Endothelial cell of umbilical vein (primary cell): ENCODE data around the gene PACSIN2. TPM values are rescaled to one million over a fixed set of nuclear protein-coding genes. Genes with fewer than 3 reads are reported as not detected.

Source experiments
- BruUV-seq: library from RNA; stranded (reverse); fragments of 400-500 nt; replicated peaks from 2 replicates; lab custom pipeline; 2021; lab: Mats Ljungman, UMichigan
- CTCF ChIA-PET: fragments of 300-600, 350-600 bp; sonication (Branson Sonifier 250); formaldehyde crosslinking; loops from one replicate; lab custom pipeline; 2021; ENCODE audit warnings: antibody characterized with exemption, inconsistent platforms; lab: Charles Lee
- POLR2A ChIA-PET: fragments of 300-600, 350-600 bp; sonication (Branson Sonifier 250); formaldehyde crosslinking; loops from one replicate; lab custom pipeline; 2021; ENCODE audit warnings: antibody characterized with exemption, inconsistent platforms; lab: Charles Lee
- DNase-seq: peaks from one replicate; pipeline ENCODE4 v3.0.0-alpha.2; 2011; ENCODE audit warnings: low read depth, low spot score
- FAIRE-seq: peaks from 2 replicates; lab custom pipeline; 2011; peaks lifted over from hg19 to GRCh38; lab: Jason Lieb, UNC
- H2AFZ ChIP-seq: 2 replicates; pipeline ENCODE4 v1.6.0; 2012; ENCODE audit warnings: low read depth, low read length, control low read depth, inconsistent platforms
- H3K27ac ChIP-seq: 2 replicates; pipeline ENCODE4 v1.5.1; 2011; ENCODE audit warnings: low read depth, mild to moderate bottlenecking, control low read depth, low read length, moderate library complexity; ENCODE audit not compliant: insufficient read depth
- H3K27me3 ChIP-seq, 2 experiments: 2 replicates each; pipeline versions ENCODE4 v1.6.0 to v1.6.1; 2011; ENCODE audit warnings: low read length in 2 of 2, mixed read lengths in 1 of 2; ENCODE audit not compliant: control insufficient read depth in 2 of 2, insufficient read depth in 2 of 2
- H3K36me3 ChIP-seq, 2 experiments: 2 replicates in 1 of 2; 3 replicates in 1 of 2; pipeline ENCODE4 v1.5.1; 2011; ENCODE audit warnings: low read length in 2 of 2, mild to moderate bottlenecking in 1 of 2, moderate library complexity in 1 of 2; ENCODE audit not compliant: control insufficient read depth in 2 of 2, insufficient read depth in 2 of 2; ENCODE audit errors: extremely low read depth in 1 of 2
- H3K4me1 ChIP-seq: 3 replicates; pipeline ENCODE4 v1.5.1; 2011; ENCODE audit warnings: mild to moderate bottlenecking, low read length; ENCODE audit not compliant: control insufficient read depth, insufficient read depth; ENCODE audit errors: extremely low read depth
- H3K4me2 ChIP-seq: 2 replicates; pipeline ENCODE4 v1.6.1; 2011; ENCODE audit warnings: low read length, control low read depth, mixed read lengths; ENCODE audit not compliant: insufficient read depth
- H3K4me3 ChIP-seq, 3 experiments: fragments of 200-600 bp in 1 of 3; sonication (generic), shearing (Covaris generic) in 1 of 3; replicated peaks in 1 of 3; 2 replicates each; pipeline ENCODE4 v1.5.1; 2011 to 2016; ENCODE audit warnings: control low read depth in 3 of 3, low read length in 3 of 3, mild to moderate bottlenecking in 2 of 3, inconsistent platforms in 1 of 3, low read depth in 1 of 3, moderate library complexity in 1 of 3; ENCODE audit not compliant: insufficient read depth in 1 of 3
- H3K79me2 ChIP-seq: 2 replicates; pipeline ENCODE4 v1.6.0; 2012; ENCODE audit warnings: low read length, inconsistent platforms; ENCODE audit not compliant: control insufficient read depth, insufficient read depth
- H3K9ac ChIP-seq: replicated peaks from 2 replicates; pipeline ENCODE3; 2011; ENCODE audit warnings: low read length, control low read depth; ENCODE audit not compliant: insufficient read depth; ENCODE audit errors: extremely low read depth
- H3K9me1 ChIP-seq: replicated peaks from 3 replicates; pipeline ENCODE4 v1.6.0; 2011; ENCODE audit warnings: mild to moderate bottlenecking, low read length; ENCODE audit not compliant: control insufficient read depth, insufficient read depth; ENCODE audit errors: extremely low read depth
- H3K9me3 ChIP-seq: replicated peaks from 2 replicates; pipeline ENCODE4 v1.5.1; 2012; ENCODE audit warnings: low read length, inconsistent platforms; ENCODE audit not compliant: control insufficient read depth, insufficient read depth
- H4K20me1 ChIP-seq: replicated peaks from 2 replicates; pipeline ENCODE3; 2011; ENCODE audit warnings: mild to moderate bottlenecking, low read length; ENCODE audit not compliant: control insufficient read depth, insufficient read depth; ENCODE audit errors: extremely low read depth
- EZH2 ChIP-seq: IDR thresholded peaks from 2 replicates; pipeline ENCODE4 v1.6.1; 2012; ENCODE audit warnings: borderline replicate concordance, low read depth, mild to moderate bottlenecking, moderate library complexity, low read length, inconsistent platforms; ENCODE audit not compliant: severe bottlenecking
- FOS ChIP-seq: IDR thresholded peaks from 2 replicates; pipeline ENCODE4 v1.6.1; 2011; ENCODE audit warnings: mild to moderate bottlenecking, low read length, moderate library complexity, borderline replicate concordance; ENCODE audit not compliant: insufficient read depth
- GATA2 ChIP-seq: IDR thresholded peaks from 2 replicates; pipeline ENCODE4 v1.7.0; 2011; ENCODE audit warnings: low read depth, mild to moderate bottlenecking, moderate library complexity, mixed read lengths, low read length; ENCODE audit not compliant: insufficient read length, insufficient read depth
- JUN ChIP-seq: IDR thresholded peaks from 2 replicates; pipeline ENCODE4 v1.6.1; 2011; ENCODE audit warnings: borderline replicate concordance, low read depth; ENCODE audit not compliant: insufficient read length, insufficient read depth
- MYC ChIP-seq: IDR thresholded peaks from one replicate; pipeline ENCODE4 v1.6.1; 2011; ENCODE audit warnings: mild to moderate bottlenecking, low read depth, low read length
- POLR2A ChIP-seq: IDR thresholded peaks from 2 replicates; pipeline ENCODE4 v1.6.1; 2012; ENCODE audit warnings: low read depth, mild to moderate bottlenecking, control low read depth, low read length
- POLR2AphosphoS5 ChIP-seq: IDR thresholded peaks from 2 replicates; pipeline ENCODE4 v1.6.1; 2012; ENCODE audit warnings: low read depth, mild to moderate bottlenecking, control low read depth, low read length, moderate library complexity; ENCODE audit not compliant: insufficient read depth
- dilution Hi-C: fragments of 300-500 bp; cut with MboI; formaldehyde crosslinking; loops from one replicate; pipeline ENCODE4 v1.15.0; 2019; ENCODE audit warnings: low sequenced_read_pairs; ENCODE audit not compliant: extremely low pct_ligation_motif_present
- intact Hi-C: fragments of 100-400 bp; cut with micrococcal nuclease; formaldehyde crosslinking; loops from one replicate; pipeline ENCODE4 v1.10.0; 2022
- polyA plus RNA-seq, 4 experiments: library from polyadenylated mRNA; depleted of rRNA in 3 of 4; stranded (reverse) in 3 of 4; unstranded in 1 of 4; fragments of >200 nt; gene quantifications; 2 replicates each; pipeline versions ENCODE4 v1.2.1 to v1.2.3, GENCODE V29; 2011 to 2012; ENCODE audit warnings: missing spikeins in 1 of 4
- total RNA-seq: library from RNA; stranded (reverse); gene quantifications from 2 replicates; pipeline ENCODE4 v1.2.3, GENCODE V29; 2021
- TF ChIP-seq, protein P1 (sequence below), 2 donors: IDR thresholded peaks; 1 replicate in 1 of 2; 2 replicates in 1 of 2; pipeline ENCODE4 v1.5.1; 2011; ENCODE audit warnings: low read length in 2 of 2, mild to moderate bottlenecking in 2 of 2, moderate library complexity in 2 of 2, control low read depth in 1 of 2, inconsistent platforms in 1 of 2, low read depth in 1 of 2; ENCODE audit not compliant: insufficient read depth in 1 of 2; ENCODE audit errors: extremely low read depth in 1 of 2
- TF ChIP-seq, protein P2 (sequence below): IDR thresholded peaks from 2 replicates; pipeline ENCODE4 v1.6.1; 2011; ENCODE audit not compliant: insufficient read depth, insufficient read length

Gene PACSIN2
- total and polyA plus RNA-seq, 2 donors (not counting 3 experiments of a cell fraction or from before 2014, with no cell fraction given): 46.2 to 64.5 TPM

DNA sequence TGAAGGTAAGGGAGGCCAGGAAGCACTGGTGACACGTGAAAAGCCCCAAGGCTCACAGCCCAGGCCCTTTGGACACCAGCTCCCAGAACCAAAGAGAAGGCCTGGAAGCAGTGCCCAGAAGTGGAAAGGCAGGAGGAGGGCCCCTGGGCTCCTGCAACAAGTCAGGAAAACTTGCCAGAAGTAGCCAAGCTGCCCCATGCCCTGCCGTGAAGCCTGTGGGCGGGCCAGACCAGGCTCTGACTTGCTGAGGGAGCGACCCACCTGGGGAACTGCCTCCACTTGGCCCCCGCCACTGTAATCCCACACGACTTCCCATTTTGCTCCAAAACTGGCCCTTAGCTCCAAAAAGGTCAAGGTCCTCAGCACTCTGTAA lies 106.6 kb downstream of the PACSIN2 start:
- no TSS peak for BruUV-seq

More for the DNA sequence above, 106.6 kb downstream of the PACSIN2 start:
- Histone ChIP-seq H3K9me3 (no peaks in the 10 kb centered on the region), H2AFZ (no peak overlapping the region), H3K9me1 (no peaks in the 10 kb centered on the region), H3K4me3 (no peak overlapping the region), H3K9ac (no peak overlapping the region), H3K4me1 (peaks cover 25% of the 10 kb centered on the region), H3K79me2 (peaks cover 5% of the 10 kb centered on the region), H3K4me2 (no peak overlapping the region), H3K36me3 (peaks cover 0 to 7% of the 10 kb centered on the region in 2 experiments), H3K27ac (no peak overlapping the region), H4K20me1 (no peaks in the 10 kb centered on the region), H3K27me3 (no peaks in the 10 kb centered on the region)
- FAIRE-seq: no peak
- POLR2A ChIA-PET: no interaction called here
- dilution Hi-C loops (no loop called here), intact Hi-C loops (no loop called here)
- CTCF ChIA-PET: interaction anchor here (1.3 to 2.1 kb wide), 2 partner anchors 18 to 51 kb away, joined by 4 to 7 read pairs; no protein-coding TSS in a partner anchor
- TF ChIP-seq POLR2A (no peak), EZH2 (no peak), MYC (no peak), GATA2 (no peak), POLR2AphosphoS5 (no peak), FOS (no peak), JUN (no peak)
- TF ChIP-seq, protein P1, sequence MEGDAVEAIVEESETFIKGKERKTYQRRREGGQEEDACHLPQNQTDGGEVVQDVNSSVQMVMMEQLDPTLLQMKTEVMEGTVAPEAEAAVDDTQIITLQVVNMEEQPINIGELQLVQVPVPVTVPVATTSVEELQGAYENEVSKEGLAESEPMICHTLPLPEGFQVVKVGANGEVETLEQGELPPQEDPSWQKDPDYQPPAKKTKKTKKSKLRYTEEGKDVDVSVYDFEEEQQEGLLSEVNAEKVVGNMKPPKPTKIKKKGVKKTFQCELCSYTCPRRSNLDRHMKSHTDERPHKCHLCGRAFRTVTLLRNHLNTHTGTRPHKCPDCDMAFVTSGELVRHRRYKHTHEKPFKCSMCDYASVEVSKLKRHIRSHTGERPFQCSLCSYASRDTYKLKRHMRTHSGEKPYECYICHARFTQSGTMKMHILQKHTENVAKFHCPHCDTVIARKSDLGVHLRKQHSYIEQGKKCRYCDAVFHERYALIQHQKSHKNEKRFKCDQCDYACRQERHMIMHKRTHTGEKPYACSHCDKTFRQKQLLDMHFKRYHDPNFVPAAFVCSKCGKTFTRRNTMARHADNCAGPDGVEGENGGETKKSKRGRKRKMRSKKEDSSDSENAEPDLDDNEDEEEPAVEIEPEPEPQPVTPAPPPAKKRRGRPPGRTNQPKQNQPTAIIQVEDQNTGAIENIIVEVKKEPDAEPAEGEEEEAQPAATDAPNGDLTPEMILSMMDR (IDR thresholded peaks at IDR 0.05; ENCODE audit: extremely low read depth in 1 of 2, insufficient read depth in 1 of 2, low read depth in 1 of 2, low read length in 2 of 2): no peak
- TF ChIP-seq, protein P2, sequence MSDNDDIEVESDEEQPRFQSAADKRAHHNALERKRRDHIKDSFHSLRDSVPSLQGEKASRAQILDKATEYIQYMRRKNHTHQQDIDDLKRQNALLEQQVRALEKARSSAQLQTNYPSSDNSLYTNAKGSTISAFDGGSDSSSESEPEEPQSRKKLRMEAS: no peak
- DNase-seq: no peak
